Lower leg skin (tissue), 4 donors: ENCODE data around the gene THSD1. TPM values are rescaled to one million over a fixed set of nuclear protein-coding genes. Genes with fewer than 3 reads are reported as not detected.
A peak's percentile ranks its signal among the peaks of the same experiment; 100 is the strongest.

Experiments used
- DNase-seq, 2 donors: peaks; one replicate each; pipeline ENCODE4 v3.0.0-alpha.2; 2019; ENCODE audit warnings: low spot score in 2 of 2
- H3K4me3 ChIP-seq: fragments of 200-600 bp; sonication (generic); 2 replicates; pipeline ENCODE4 v1.5.1; 2017; ENCODE audit warnings: mild to moderate bottlenecking, low read depth; ENCODE audit not compliant: poor library complexity, severe bottlenecking
- POLR2A ChIP-seq, 2 donors: fragments of 450-650 bp; IDR thresholded peaks; one replicate each; pipeline ENCODE4 v1.6.1; 2016 to 2017; ENCODE audit warnings: antibody characterized with exemption in 2 of 2, mild to moderate bottlenecking in 1 of 2, moderate library complexity in 1 of 2
- WGBS, 2 donors: methylation state at CpG; one replicate each; pipeline ENCODE4 v1.1.5; 2018; 5-methylcytosine and 5-hydroxymethylcytosine counted together
- intact Hi-C: fragments of 100-400 bp; cut with DNase I; formaldehyde crosslinking; loops from one replicate; pipeline ENCODE4 v1.15.0; 2023; ENCODE audit warnings: low total_unique reads
- total RNA-seq, 4 donors: library from RNA; depleted of rRNA; stranded (reverse); fragments of >200 nt; gene quantifications; one replicate each; pipeline ENCODE4 v1.1.0, GENCODE V29; 2016
- TF ChIP-seq, protein P1 (sequence below), 3 donors: fragments of 450-650 bp; IDR thresholded peaks; one replicate each; pipeline ENCODE4 v1.5.1; 2016; ENCODE audit warnings: antibody characterized with exemption in 3 of 3, mild to moderate bottlenecking in 3 of 3, moderate library complexity in 2 of 3

Gene THSD1
- total RNA-seq, 4 donors from 2014 or later, result 5.1 to 9.5 (median 6.3) TPM

DNA sequence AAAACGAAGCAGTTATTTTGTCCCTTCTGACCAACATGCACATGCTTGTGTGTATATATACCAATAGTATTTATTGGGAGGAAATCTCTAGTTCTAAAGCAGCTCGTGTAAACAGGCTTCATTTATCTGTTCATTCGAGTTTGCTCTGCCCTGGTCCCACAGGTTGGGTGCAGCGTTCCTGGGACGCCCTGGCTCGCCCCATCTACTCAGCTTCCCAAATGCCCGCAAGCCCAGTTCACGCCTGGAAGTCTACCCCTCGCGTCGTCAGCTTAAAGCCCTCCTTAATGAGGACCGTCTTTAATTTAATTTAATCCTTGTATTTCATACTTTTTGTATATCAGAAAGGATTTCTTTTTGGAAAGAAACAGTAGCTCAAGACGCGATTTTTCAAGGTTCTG is 604 bp downstream of the THSD1 start:
- peak overlapping the region; percentile 53 for H3K4me3 ChIP-seq
- DNase-seq, result no peak
- intact Hi-C loops, result loop anchor here (5.0 kb wide), 1 partner anchor 702 kb away; no protein-coding TSS in a partner anchor
- TF ChIP-seq POLR2A (IDR thresholded peaks at IDR 0.05), result no peak
- TF ChIP-seq, protein P1, sequence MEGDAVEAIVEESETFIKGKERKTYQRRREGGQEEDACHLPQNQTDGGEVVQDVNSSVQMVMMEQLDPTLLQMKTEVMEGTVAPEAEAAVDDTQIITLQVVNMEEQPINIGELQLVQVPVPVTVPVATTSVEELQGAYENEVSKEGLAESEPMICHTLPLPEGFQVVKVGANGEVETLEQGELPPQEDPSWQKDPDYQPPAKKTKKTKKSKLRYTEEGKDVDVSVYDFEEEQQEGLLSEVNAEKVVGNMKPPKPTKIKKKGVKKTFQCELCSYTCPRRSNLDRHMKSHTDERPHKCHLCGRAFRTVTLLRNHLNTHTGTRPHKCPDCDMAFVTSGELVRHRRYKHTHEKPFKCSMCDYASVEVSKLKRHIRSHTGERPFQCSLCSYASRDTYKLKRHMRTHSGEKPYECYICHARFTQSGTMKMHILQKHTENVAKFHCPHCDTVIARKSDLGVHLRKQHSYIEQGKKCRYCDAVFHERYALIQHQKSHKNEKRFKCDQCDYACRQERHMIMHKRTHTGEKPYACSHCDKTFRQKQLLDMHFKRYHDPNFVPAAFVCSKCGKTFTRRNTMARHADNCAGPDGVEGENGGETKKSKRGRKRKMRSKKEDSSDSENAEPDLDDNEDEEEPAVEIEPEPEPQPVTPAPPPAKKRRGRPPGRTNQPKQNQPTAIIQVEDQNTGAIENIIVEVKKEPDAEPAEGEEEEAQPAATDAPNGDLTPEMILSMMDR (IDR thresholded peaks at IDR 0.05), result no peak
- 3 to 5% methylated on average over 14 of the region's 14 CpGs for WGBS, 2 donors

DNA sequence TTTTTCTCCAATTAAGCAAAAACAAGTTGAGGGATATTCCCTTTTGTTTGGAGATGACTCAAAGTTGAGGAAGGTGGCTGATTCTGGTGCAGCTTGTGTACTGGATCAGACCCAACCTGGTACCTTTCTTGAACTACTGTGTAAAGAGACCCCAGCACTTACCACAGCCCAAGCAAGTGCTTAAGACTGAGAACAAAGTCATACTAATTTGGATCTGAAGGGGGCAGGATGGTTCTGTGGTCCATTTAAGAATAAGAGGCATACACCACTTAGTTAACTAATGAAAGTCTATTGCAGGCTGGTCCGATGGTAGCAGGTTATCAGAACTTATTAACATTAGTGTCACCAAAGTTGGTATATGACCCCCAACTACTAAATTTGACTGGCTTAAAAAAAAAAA is 6.3 kb downstream of the THSD1 start:
- no peak overlapping the region for H3K4me3 ChIP-seq
- DNase-seq, result no peak
- TF ChIP-seq POLR2A (IDR thresholded peaks at IDR 0.05), result no peak
- TF ChIP-seq, protein P1 (IDR thresholded peaks at IDR 0.05), result no peak
- intact Hi-C loops, result no loop called here
- 54 to 78% methylated on average over 1 of the region's 1 CpG for WGBS, 2 donors

DNA sequence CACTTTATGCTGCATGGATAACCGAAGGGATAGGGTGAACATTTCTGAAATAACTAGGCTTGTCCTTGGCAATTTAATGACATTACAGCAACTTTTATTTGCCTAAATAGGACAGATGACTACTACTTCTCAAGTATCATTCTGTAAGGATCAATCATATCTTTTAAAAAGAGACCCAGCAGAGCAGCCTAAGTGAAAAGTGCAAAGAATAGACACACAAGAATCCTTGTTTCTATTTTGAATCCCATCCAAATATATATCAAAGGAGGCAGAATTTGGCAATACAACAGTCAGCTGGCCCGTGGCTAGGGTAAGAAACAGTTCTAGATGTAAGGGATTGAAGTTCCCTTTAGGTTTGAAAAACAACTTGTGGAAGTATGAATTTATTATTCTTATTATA is 6.9 kb downstream of the THSD1 start:
- H3K4me3 ChIP-seq, result no peak overlapping the region
- TF ChIP-seq, protein P1 (IDR thresholded peaks at IDR 0.05), result no peak
- TF ChIP-seq POLR2A (IDR thresholded peaks at IDR 0.05), result no peak
- DNase-seq, result no peak
- intact Hi-C loops, result no loop called here
- WGBS, 2 donors, result 50 to 60% methylated on average over 2 of the region's 2 CpGs

DNA sequence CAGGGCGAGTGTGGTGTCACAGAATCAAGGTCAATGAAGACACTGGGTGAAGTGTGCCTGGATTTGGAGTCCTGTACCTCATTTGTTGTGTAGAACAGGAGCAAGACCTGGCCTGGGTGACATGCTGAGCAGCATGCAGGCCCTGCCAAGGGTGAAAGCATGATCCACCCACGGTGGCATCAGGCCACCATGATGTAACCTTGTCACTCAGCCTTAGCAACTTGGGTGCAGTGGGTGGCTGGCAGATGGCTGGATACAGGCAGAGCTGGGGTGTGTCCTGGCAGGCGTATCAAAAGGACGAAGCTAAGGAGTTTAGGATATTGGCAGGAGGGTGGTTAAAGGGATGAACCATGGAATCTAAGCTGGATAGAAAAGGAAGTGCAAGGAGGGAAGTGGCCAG is 10.3 kb downstream of the THSD1 start:
- 49 to 58% methylated on average over 4 of the region's 4 CpGs for WGBS, 2 donors
- no peak overlapping the region for H3K4me3 ChIP-seq
- DNase-seq, result no peak
- TF ChIP-seq, protein P1 (IDR thresholded peaks at IDR 0.05), result no peak
- no peak for TF ChIP-seq POLR2A (IDR thresholded peaks at IDR 0.05)
- intact Hi-C loops, result no loop called here

DNA sequence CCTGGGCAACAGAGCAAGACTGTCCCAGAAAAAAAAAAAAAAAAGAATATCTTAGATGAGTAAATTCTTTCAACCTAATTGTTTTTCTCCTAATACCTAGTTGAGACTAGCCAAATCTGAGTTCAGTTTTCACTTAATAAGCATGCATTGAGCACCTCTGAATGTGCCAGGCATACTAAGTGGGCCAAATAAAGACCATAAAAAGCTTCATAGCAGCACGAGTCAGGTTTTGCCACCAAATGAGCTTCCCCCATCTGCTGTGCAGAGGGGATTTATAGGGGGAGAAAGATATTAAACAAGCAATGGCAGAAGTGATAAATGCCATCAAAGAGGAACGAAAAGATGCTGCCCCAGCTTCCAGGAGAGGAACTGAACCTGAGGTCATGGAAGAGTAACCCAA is 11.4 kb downstream of the THSD1 start:
- no peak for TF ChIP-seq POLR2A (IDR thresholded peaks at IDR 0.05)
- TF ChIP-seq, protein P1 (IDR thresholded peaks at IDR 0.05), result no peak
- no peak for DNase-seq
- WGBS, 2 donors, result 80 to 82% methylated on average over 2 of the region's 2 CpGs
- intact Hi-C loops, result no loop called here
- no peak overlapping the region for H3K4me3 ChIP-seq
